ENCODE measurements around the gene ST6GAL1.
A peak's percentile ranks its signal among the peaks of the same experiment; 100 is the strongest.
"Not testable (repeated sequence)": the region's sequence is repeated elsewhere in the genome, so short reads cannot be mapped to it uniquely, and the experiment has no call there.

ST6GAL1 gene

DNA sequence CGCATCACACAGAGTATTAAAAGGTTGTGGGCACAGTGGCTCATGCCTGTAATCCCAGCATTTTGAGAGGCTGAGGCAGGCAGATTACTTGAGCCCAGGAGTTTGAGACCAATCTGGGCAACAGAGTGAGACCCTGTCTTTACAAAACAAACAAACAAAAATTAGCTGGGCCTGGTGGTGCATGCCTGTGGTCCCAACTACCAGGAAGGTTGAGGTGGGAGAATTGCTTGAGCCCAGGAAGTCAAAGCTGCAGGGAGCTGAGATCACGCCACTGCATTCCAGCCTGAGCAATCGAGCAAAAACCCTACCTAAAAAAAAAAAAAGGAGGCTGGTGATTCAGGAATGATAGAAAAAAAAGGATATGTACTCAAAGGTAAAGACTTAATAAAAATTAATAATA is 28.2 kb upstream of the ST6GAL1 start:
- no peak overlapping the region for H3K4me3 ChIP-seq (ENCODE audit: low read depth, low read length)
- peak; percentile 86 for DNase-seq (ENCODE audit: low read depth)
- TF ChIP-seq, protein P1, sequence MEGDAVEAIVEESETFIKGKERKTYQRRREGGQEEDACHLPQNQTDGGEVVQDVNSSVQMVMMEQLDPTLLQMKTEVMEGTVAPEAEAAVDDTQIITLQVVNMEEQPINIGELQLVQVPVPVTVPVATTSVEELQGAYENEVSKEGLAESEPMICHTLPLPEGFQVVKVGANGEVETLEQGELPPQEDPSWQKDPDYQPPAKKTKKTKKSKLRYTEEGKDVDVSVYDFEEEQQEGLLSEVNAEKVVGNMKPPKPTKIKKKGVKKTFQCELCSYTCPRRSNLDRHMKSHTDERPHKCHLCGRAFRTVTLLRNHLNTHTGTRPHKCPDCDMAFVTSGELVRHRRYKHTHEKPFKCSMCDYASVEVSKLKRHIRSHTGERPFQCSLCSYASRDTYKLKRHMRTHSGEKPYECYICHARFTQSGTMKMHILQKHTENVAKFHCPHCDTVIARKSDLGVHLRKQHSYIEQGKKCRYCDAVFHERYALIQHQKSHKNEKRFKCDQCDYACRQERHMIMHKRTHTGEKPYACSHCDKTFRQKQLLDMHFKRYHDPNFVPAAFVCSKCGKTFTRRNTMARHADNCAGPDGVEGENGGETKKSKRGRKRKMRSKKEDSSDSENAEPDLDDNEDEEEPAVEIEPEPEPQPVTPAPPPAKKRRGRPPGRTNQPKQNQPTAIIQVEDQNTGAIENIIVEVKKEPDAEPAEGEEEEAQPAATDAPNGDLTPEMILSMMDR (conservative IDR thresholded peaks at IDR 0.05; ENCODE audit: low read depth, low read length): no peak

DNA sequence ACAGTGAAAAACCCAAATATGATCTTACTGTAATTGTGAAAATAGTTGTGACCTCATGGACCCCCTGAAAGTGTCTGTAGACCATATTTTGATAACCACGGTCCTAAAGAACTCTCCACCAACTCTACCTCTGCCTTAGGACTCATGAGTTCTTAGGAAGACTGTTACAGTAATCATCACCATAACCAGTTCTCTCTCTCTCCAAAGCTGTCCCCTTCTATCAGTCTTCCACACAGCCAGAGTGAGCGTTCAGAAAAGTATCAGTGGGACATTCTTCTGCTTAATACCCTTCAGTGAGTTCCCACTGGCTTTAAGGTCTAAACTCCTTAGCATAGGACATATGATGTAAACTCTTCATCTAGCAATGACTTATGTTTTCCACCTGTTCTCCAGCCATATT is 27.6 kb upstream of the ST6GAL1 start:
- no peak for DNase-seq (ENCODE audit: low read depth)
- TF ChIP-seq, protein P1 (conservative IDR thresholded peaks at IDR 0.05; ENCODE audit: low read depth, low read length): no peak
- no peak overlapping the region for H3K4me3 ChIP-seq (ENCODE audit: low read depth, low read length)

DNA sequence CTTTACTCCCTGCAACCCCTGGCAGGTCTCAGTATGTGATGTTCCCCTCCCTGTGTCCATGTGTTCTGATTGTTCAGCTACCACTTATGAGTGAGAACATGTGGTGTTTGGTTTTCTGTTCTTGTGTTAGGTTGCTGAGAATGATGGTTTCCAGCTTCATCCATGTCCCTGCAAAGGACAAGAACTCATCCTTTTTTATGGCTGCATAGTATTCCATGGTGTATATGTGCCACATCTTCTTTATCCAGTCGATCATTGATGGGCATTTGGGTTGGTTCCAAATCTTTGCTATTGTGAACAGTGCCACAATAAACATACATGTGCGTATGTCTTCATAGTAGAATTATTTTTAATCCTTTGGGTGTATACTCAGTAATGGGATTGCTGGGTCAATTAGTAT is 26.6 kb upstream of the ST6GAL1 start:
- DNase-seq (ENCODE audit: low read depth); H3K4me3 ChIP-seq (ENCODE audit: low read depth, low read length): not testable (repeated sequence)

DNA sequence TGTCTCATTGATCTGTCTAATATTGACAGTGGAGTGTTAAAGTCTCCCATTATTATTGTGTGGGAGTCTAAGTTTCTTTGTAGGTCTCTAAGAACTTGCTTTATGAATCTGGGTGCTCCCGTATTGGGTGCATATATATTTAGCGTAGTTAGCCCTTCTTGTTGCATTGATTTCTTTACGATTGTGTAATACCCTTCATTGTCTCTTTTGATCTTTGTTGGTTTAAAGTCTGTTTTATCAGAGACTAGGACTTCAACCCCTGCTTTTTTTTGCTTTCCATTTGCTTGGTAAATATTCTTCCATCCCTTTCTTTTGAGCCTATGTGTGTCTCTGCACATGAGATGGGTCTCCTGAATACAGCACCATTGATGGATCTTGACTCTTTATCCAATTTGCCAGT is 23.3 kb upstream of the ST6GAL1 start:
- DNase-seq (ENCODE audit: low read depth); H3K4me3 ChIP-seq (ENCODE audit: low read depth, low read length): not testable (repeated sequence)

DNA sequence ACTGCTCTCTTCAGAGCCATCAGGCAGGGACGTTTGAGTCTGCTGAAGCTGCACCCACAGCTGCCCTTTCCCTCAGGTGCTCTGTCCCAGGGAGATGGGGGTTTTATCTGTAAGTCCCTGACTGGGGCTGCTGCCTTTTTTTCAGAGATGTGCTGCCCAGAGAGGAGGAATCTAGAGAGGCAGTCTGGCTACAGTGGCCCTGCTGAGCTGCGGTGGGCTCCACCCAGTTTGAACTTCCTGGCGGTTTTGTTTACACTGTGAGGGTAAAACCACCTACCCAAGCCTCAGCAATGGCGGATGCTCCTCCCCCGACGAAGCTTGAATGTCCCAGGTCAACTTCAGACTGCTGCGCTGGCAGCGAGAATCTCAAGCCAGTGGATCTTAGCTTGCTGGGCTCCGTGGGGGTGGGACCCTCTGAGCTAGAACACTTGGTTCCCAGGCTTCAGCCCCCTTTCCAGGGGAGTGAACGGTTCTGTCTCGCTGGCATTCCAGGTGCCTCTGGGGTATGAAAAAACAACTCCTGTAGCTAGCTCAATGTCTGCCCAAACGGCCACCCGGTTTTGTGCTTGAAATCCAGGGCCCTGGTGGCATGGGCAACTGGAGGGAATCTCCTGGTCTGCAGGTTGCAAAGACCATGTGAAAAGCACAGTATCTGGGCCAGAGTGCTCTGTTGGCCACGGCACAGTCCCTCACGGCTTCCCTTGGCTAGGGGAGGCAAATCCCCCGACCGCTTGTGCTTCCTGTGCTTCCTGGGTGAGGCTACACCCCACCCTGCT is 21.1 kb upstream of the ST6GAL1 start:
- H3K4me3 ChIP-seq (ENCODE audit: low read depth, low read length): no peak overlapping the region
- peak; percentile 58 for DNase-seq (ENCODE audit: low read depth)

DNA sequence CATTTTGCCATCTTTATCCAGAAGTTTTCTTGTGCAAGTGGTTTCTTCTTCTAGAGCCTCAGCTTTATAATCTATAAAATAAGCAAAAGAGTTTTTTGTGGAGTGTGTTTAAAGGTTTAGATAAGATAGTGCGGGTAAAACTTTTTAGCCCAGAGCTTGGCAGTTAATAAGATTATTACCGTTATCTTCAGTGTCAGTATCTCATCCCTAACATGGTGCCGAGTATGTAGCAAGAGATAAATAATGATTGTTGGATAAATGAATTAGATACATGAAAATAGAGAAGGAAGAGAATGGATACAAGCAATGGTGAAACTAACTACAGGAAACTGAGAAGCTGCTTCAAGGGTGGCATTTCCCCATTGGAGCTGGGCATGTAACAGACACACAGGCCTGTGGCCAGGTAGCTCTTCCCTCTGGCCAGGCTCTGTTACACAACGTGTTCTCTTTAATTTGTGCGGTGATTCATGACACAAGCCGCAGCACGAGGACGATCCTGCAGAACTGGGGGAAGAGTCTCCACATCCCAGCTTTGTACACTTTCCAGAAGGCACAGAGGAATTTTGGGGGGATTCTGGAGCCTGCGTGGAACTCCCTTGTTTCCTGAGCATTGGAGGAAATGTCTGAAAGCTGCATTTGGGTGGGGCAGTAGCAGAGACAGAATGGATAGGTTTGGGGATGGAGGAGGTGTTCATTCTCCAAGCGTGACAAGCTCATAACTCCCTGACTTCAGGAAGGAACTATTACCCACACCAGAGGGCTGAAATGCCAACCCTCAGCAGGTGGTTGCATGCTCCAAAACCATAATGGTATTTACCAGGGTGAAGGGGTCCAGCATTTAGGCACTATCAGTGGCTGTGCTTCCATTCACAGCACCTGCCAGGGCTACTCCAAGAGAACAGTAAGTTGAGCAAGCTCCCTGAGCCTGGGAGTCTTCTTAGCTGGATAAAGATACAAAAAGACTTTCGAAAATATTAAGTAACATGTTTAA is 14.2 kb upstream of the ST6GAL1 start:
- TF ChIP-seq, protein P1 (conservative IDR thresholded peaks at IDR 0.05; ENCODE audit: low read depth, low read length): no peak
- DNase-seq (ENCODE audit: low read depth): no peak
- H3K4me3 ChIP-seq (ENCODE audit: low read depth, low read length): no peak overlapping the region

More for the DNA sequence above, 21.1 kb upstream of the ST6GAL1 start:
- TF ChIP-seq, protein P1 (conservative IDR thresholded peaks at IDR 0.05; ENCODE audit: low read depth, low read length): no peak

DNA sequence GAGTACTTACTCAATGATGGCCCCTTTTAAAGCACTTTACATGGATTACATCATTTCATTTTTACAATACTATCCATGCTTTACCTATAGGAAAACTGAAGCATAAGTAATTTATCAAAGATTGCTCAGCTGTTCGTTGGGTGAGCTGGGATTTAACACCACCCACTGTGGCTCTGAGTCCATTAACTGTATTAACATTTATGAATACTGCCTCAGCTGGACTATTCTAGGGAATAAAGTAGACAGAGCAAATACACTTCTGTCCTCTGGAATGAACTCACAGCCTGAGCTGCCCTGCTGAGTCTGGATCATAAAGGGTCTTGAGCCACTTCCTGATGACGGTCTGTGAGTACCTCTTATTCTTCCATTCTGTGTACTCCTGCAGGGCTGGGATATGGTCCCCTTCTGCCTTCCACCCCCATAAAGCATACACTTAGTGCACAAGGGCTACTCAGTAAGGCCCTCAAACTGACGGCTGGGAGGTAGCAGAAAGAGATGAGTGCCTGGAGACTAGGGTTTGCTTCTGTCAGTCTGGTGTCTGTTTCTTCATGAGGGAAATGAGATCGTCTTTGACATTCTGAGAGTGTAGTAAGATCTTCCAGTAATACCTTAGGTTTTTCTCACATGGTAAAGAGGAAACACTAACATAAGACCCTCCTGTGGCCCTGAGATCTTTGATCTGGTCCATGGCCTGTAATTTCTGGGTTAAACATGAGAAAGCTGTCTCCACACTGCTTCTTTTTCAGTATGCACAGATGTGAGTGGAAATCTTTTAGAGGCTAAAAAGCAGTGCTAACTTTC is 12.6 kb upstream of the ST6GAL1 start:
- no peak overlapping the region for H3K4me3 ChIP-seq (ENCODE audit: low read depth, low read length)
- peak; percentile 44 for DNase-seq (ENCODE audit: low read depth)
- TF ChIP-seq, protein P1 (conservative IDR thresholded peaks at IDR 0.05; ENCODE audit: low read depth, low read length): no peak

Measured in choroid plexus epithelial cell (primary cell).